H9 (cell line): Measurements from ENCODE around the gene RANBP3. TPM values are rescaled to one million over a fixed set of nuclear protein-coding genes. Genes with fewer than 3 reads are reported as not detected.

Experiments used
- DNase-seq: peaks from one replicate; pipeline ENCODE4 v3.0.0-alpha.2; 2017
- H2AFZ ChIP-seq: one replicate; pipeline ENCODE4 v1.6.1; 2013; ENCODE audit warnings: mild to moderate bottlenecking, low read length, control low read depth, moderate library complexity
- H2AK5ac ChIP-seq: 2 replicates; pipeline ENCODE4 v1.6.1; 2013; ENCODE audit warnings: low read length, control low read depth, mixed read lengths; ENCODE audit not compliant: insufficient read length
- H2BK120ac ChIP-seq: one replicate; pipeline ENCODE4 v1.6.1; 2013; ENCODE audit warnings: low read depth, mild to moderate bottlenecking, low read length, control low read depth, inconsistent platforms; ENCODE audit not compliant: poor library complexity, severe bottlenecking
- H2BK12ac ChIP-seq: 2 replicates; pipeline ENCODE4 v1.6.1; 2013; ENCODE audit warnings: low read length, control low read depth, mixed read lengths, low read depth; ENCODE audit not compliant: insufficient read length
- H2BK15ac ChIP-seq: 2 replicates; pipeline ENCODE4 v1.6.1; 2013; ENCODE audit warnings: low read depth, low read length, control low read depth
- H2BK20ac ChIP-seq: one replicate; pipeline ENCODE4 v1.6.1; 2013; ENCODE audit warnings: low read depth, mild to moderate bottlenecking, low read length, control low read depth, inconsistent platforms; ENCODE audit not compliant: poor library complexity, severe bottlenecking
- H2BK5ac ChIP-seq: 2 replicates; pipeline ENCODE4 v1.6.1; 2013; ENCODE audit warnings: low read length, control low read depth, mixed read lengths; ENCODE audit not compliant: insufficient read length
- H3K14ac ChIP-seq: 2 replicates; pipeline ENCODE4 v1.6.1; 2013; ENCODE audit warnings: low read length, control low read depth; ENCODE audit not compliant: insufficient read depth
- H3K18ac ChIP-seq: 2 replicates; pipeline ENCODE4 v1.6.1; 2013; ENCODE audit warnings: low read depth, mild to moderate bottlenecking, mixed read lengths, low read length, control low read depth; ENCODE audit not compliant: insufficient read length
- H3K23ac ChIP-seq: 2 replicates; pipeline ENCODE4 v1.6.1; 2013; ENCODE audit warnings: low read length, control low read depth, mixed read lengths, low read depth; ENCODE audit not compliant: insufficient read length
- H3K23me2 ChIP-seq: 2 replicates; pipeline ENCODE4 v1.6.1; 2013; ENCODE audit warnings: low read depth, mild to moderate bottlenecking, mixed read lengths, low read length, control low read depth; ENCODE audit not compliant: insufficient read length, poor library complexity, severe bottlenecking
- H3K27ac ChIP-seq: 2 replicates; pipeline ENCODE4 v1.5.1; 2013; ENCODE audit warnings: low read length, control low read depth, mixed read lengths, low read depth; ENCODE audit not compliant: insufficient read length
- H3K27me3 ChIP-seq: 2 replicates; pipeline ENCODE4 v1.6.1; 2013; ENCODE audit warnings: low read length, control low read depth, inconsistent platforms; ENCODE audit not compliant: insufficient read depth
- H3K4ac ChIP-seq: 2 replicates; pipeline ENCODE4 v1.6.1; 2013; ENCODE audit warnings: low read depth, mild to moderate bottlenecking, control low read depth, inconsistent platforms, low read length, moderate library complexity
- H3K4me1 ChIP-seq: 2 replicates; pipeline ENCODE4 v1.6.1; 2013; ENCODE audit warnings: low read length, control low read depth, inconsistent platforms; ENCODE audit not compliant: insufficient read depth
- H3K4me2 ChIP-seq: 2 replicates; pipeline ENCODE4 v1.6.1; 2013; ENCODE audit warnings: low read length, control low read depth, mixed read lengths; ENCODE audit not compliant: insufficient read length, insufficient read depth
- H3K56ac ChIP-seq: 2 replicates; pipeline ENCODE4 v1.6.1; 2013; ENCODE audit warnings: low read depth, mild to moderate bottlenecking, mixed read lengths, low read length, control low read depth; ENCODE audit not compliant: insufficient read length
- H3K79me1 ChIP-seq: 2 replicates; pipeline ENCODE4 v1.6.1; 2013; ENCODE audit warnings: low read depth, mild to moderate bottlenecking, moderate library complexity, low read length, control low read depth, inconsistent platforms; ENCODE audit not compliant: insufficient read depth, poor library complexity, severe bottlenecking
- H3K79me2 ChIP-seq: 2 replicates; pipeline ENCODE4 v1.6.1; 2013; ENCODE audit warnings: low read length, control low read depth, inconsistent platforms; ENCODE audit not compliant: insufficient read depth
- H3K9ac ChIP-seq: 2 replicates; pipeline ENCODE4 v1.6.1; 2013; ENCODE audit warnings: low read length, control low read depth, mixed read lengths; ENCODE audit not compliant: insufficient read length; ENCODE audit errors: extremely low read depth
- H3K9me3 ChIP-seq: one replicate; pipeline ENCODE4 v1.6.1; 2013; ENCODE audit warnings: low read depth, low read length, inconsistent platforms; ENCODE audit not compliant: control insufficient read depth
- H3T11ph ChIP-seq: one replicate; pipeline ENCODE4 v1.6.1; 2013; ENCODE audit warnings: mild to moderate bottlenecking, low read length, control low read depth, inconsistent platforms
- H4K20me1 ChIP-seq: one replicate; pipeline ENCODE4 v1.6.1; 2013; ENCODE audit not compliant: control insufficient read depth, insufficient read length, insufficient read depth
- H4K5ac ChIP-seq: 2 replicates; pipeline ENCODE4 v1.6.1; 2013; ENCODE audit warnings: low read depth, mild to moderate bottlenecking, mixed read lengths, low read length, control low read depth; ENCODE audit not compliant: insufficient read length
- H4K8ac ChIP-seq: replicated peaks from 2 replicates; pipeline ENCODE4 v1.6.1; 2013; ENCODE audit warnings: low read length, control low read depth, mixed read lengths, low read depth; ENCODE audit not compliant: insufficient read length
- H4K91ac ChIP-seq: 2 replicates; pipeline ENCODE4 v1.6.1; 2013; ENCODE audit warnings: low read depth, mild to moderate bottlenecking, moderate library complexity, mixed read lengths, low read length, control low read depth; ENCODE audit not compliant: insufficient read length
- H3K27ac Mint-ChIP-seq, 3 experiments: 2 replicates in 2 of 3; 3 replicates in 1 of 3; pipeline ENCODE4 v1.8.0; 2020 to 2021; ENCODE audit warnings: mixed read lengths in 3 of 3, mild to moderate bottlenecking in 1 of 3, moderate library complexity in 1 of 3
- H3K27me3 Mint-ChIP-seq: 2 replicates; pipeline ENCODE4 v1.8.0; 2021; ENCODE audit warnings: low read depth, mild to moderate bottlenecking, moderate library complexity, mixed read lengths
- H3K36me3 Mint-ChIP-seq, 3 experiments: 2 replicates in 2 of 3; 3 replicates in 1 of 3; pipeline ENCODE4 v1.8.0; 2020 to 2021; ENCODE audit warnings: low read depth in 3 of 3, mixed read lengths in 3 of 3; ENCODE audit not compliant: insufficient read depth in 1 of 3
- H3K4me1 Mint-ChIP-seq, 2 experiments: 2 replicates each; pipeline ENCODE4 v1.8.0; 2020; ENCODE audit warnings: mixed read lengths in 2 of 2
- H3K4me3 Mint-ChIP-seq, 2 experiments: 2 replicates in 1 of 2; 3 replicates in 1 of 2; pipeline ENCODE4 v1.8.0; 2020 to 2021; ENCODE audit warnings: mild to moderate bottlenecking in 2 of 2, mixed read lengths in 2 of 2, moderate library complexity in 1 of 2
- H3K9me3 Mint-ChIP-seq, 2 experiments: 2 replicates in 1 of 2; 3 replicates in 1 of 2; pipeline ENCODE4 v1.8.0; 2020; ENCODE audit warnings: mild to moderate bottlenecking in 2 of 2, mixed read lengths in 2 of 2, moderate library complexity in 1 of 2
- CTCF ChIP-seq: fragments of 200-600 bp; sonication (generic); conservative IDR thresholded peaks from 3 replicates; pipeline ENCODE4 v1.8.0; 2021; ENCODE audit warnings: antibody characterized with exemption, mild to moderate bottlenecking
- whole genome bisulfite sequencing: extraction: QIAGEN DNeasy Blood & Tissue Kit; methylation state at CpG from one replicate; pipeline ENCODE4 v1.1.7; 2013; ENCODE audit warnings: missing lambda C conversion rate, low lambda C conversion rate, mixed read lengths; ENCODE audit not compliant: insufficient read length; ENCODE audit errors: extremely low coverage; 5-methylcytosine and 5-hydroxymethylcytosine counted together
- total RNA-seq: library from RNA; stranded (reverse); gene quantifications from 2 replicates; pipeline ENCODE4 v1.2.1, GENCODE V29; 2021

The RANBP3 gene
- total RNA-seq, 1 experiment from 2014 or later = 86.5 TPM

- Histone ChIP-seq H2BK12ac (no peak overlapping the region), H2AK5ac (no peak overlapping the region), H4K91ac (no peak overlapping the region), H3K27ac (no peak overlapping the region), H3K23me2 (no peaks in the 10 kb centered on the region), H3K9me3 (no peaks in the 10 kb centered on the region), H4K5ac (no peak overlapping the region), H2BK120ac (no peak overlapping the region), H4K8ac (no peak overlapping the region), H3T11ph (no peak overlapping the region), H4K20me1 (no peaks in the 10 kb centered on the region), H3K23ac (no peak overlapping the region), H3K9ac (no peak overlapping the region), H3K4me1 (no peaks in the 10 kb centered on the region), H2BK20ac (no peak overlapping the region), H3K4me2 (no peak overlapping the region), H3K79me1 (no peaks in the 10 kb centered on the region), H3K4ac (no peak overlapping the region), H3K56ac (no peak overlapping the region), H3K18ac (no peak overlapping the region), H3K14ac (no peak overlapping the region), H2BK5ac (no peak overlapping the region), H2AFZ (no peak overlapping the region), H2BK15ac (no peak overlapping the region), H3K79me2 (no peaks in the 10 kb centered on the region), H3K27me3 (no peaks in the 10 kb centered on the region)
- DNase-seq = no peak
- no CpG with 5 or more reads among the region's 16 CpGs for WGBS
- Mint-ChIP-seq H3K4me3 (no peak overlapping the region), H3K27ac (peak overlapping the region in 1 of 3 experiments; percentile 29; a peak in 1 of 7 replicates), H3K4me1 (0 out of 4 replicates have a peak, but pooled peaks cover 0 to 4% of the 10 kb centered on the region in 2 experiments), H3K27me3 (peaks cover 12% of the 10 kb centered on the region), H3K9me3 (no peaks in the 10 kb centered on the region; a peak in 1 of 5 replicates), H3K36me3 (no peaks in the 10 kb centered on the region; a peak in 2 of 7 replicates)
- TF ChIP-seq CTCF = no peak
Observed at GRCh38 chr19:6010107-6010506, 32.2 kb upstream of the RANBP3 start.
